Thyroid gland (tissue), 4 donors: ENCODE measurements around the gene NDUFS3.

Experiments used
- POLR2A ChIP-seq, 2 donors: fragments of 450-650 bp; IDR thresholded peaks; one replicate each; pipeline ENCODE4 v1.6.1; 2017; ENCODE audit warnings: antibody characterized with exemption in 2 of 2, mild to moderate bottlenecking in 2 of 2, moderate library complexity in 1 of 2
- TF ChIP-seq, protein P1 (sequence below), 6 experiments: fragments of 200-600 bp in 3 of 6; fragments of 450-650 bp in 3 of 6; sonication (generic) in 3 of 6; IDR thresholded peaks; one replicate each; pipeline ENCODE4 v1.5.1; 2016 to 2019; ENCODE audit warnings: antibody characterized with exemption in 6 of 6, mild to moderate bottlenecking in 2 of 6, inconsistent platforms in 1 of 6, moderate library complexity in 1 of 6

DNA sequence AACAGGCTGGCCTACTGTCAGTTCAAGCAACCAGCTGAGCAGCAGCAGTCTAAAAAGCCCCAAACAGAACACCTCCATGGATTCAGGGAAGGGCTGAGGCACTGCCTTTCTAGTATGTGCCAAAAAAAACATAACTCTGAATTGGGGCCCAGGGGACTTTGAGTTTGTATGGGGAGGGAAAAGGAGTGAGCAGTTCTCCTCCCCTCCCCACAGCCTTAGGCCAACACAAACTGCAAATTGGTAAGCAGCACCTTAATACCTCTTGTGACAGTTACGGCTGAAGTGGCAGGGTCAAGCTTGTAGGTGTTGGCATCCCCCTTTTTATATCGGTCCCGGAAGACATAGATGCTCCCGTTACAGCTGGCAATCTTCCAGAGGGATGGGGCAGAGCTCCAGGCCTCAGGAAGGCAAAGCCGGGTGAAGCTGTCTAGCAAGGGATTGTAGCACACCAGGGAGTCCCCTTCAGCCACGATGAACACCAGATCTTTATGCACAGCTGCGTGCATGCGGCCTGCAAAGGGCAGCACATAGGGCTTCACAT lies 6.1 kb upstream of the NDUFS3 start:
- no peak for TF ChIP-seq POLR2A (IDR thresholded peaks at IDR 0.05)
- TF ChIP-seq, protein P1, sequence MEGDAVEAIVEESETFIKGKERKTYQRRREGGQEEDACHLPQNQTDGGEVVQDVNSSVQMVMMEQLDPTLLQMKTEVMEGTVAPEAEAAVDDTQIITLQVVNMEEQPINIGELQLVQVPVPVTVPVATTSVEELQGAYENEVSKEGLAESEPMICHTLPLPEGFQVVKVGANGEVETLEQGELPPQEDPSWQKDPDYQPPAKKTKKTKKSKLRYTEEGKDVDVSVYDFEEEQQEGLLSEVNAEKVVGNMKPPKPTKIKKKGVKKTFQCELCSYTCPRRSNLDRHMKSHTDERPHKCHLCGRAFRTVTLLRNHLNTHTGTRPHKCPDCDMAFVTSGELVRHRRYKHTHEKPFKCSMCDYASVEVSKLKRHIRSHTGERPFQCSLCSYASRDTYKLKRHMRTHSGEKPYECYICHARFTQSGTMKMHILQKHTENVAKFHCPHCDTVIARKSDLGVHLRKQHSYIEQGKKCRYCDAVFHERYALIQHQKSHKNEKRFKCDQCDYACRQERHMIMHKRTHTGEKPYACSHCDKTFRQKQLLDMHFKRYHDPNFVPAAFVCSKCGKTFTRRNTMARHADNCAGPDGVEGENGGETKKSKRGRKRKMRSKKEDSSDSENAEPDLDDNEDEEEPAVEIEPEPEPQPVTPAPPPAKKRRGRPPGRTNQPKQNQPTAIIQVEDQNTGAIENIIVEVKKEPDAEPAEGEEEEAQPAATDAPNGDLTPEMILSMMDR (IDR thresholded peaks at IDR 0.05) = no peak
